ENCODE results near the gene ITGB3BP. TPM values are rescaled to one million over a fixed set of nuclear protein-coding genes. Genes with fewer than 3 reads are reported as not detected.

ITGB3BP gene
- polyA plus RNA-seq, 2 of the 4 experiments (the other 2 are of a cell fraction) = 31.6 to 45.8 TPM

- no peak overlapping the region for H3K4me3 ChIP-seq
- no peak overlapping the region for H3K27ac ChIP-seq
- ChIA-PET CTCF (no interaction called here), POLR2A (no interaction called here)
- no peaks in the 10 kb centered on the region for H3K4me1 ChIP-seq
- FAIRE-seq (no peak), ATAC-seq (no peak), DNase-seq (ENCODE audit: low read depth in 1 of 2, low spot score in 1 of 2) (no peak)
- no peak for TF ChIP-seq TFCP2L1 (CRISPR knock-in tag; IDR thresholded peaks at IDR 0.05)
- no peak for TF ChIP-seq ESRRA (IDR thresholded peaks at IDR 0.05; ENCODE audit: borderline replicate concordance, low read length)
- no peak for TF ChIP-seq HOXA7 (CRISPR knock-in tag; IDR thresholded peaks at IDR 0.05)
- H3K4me2 ChIP-seq = no peak overlapping the region
- H3K9me3 ChIP-seq = no peaks in the 10 kb centered on the region
Observed at GRCh38 chr1:63534406-63534805, 11.4 kb upstream of the ITGB3BP start.

- WGBS (ENCODE audit: missing lambda C conversion rate) = 92% methylated on average over 1 of the region's 1 CpG
- DNase-seq (ENCODE audit: low read depth in 1 of 2, low spot score in 1 of 2) (no peak), ATAC-seq (no peak), FAIRE-seq (no peak)
- H3K4me2 ChIP-seq = no peak overlapping the region
- no peaks in the 10 kb centered on the region for H3K9me3 ChIP-seq
- H3K4me3 ChIP-seq = no peak overlapping the region
- ChIA-PET CTCF (no interaction called here), POLR2A (no interaction called here)
- H3K27ac ChIP-seq = no peak overlapping the region
- no peaks in the 10 kb centered on the region for H3K4me1 ChIP-seq
- TF ChIP-seq KDM1A (IDR thresholded peaks at IDR 0.05; ENCODE audit: low read depth) (no peak), CHD4 (IDR thresholded peaks at IDR 0.05; ENCODE audit: borderline replicate concordance) (no peak), ZSCAN20 (CRISPR knock-in tag; IDR thresholded peaks at IDR 0.05) (no peak), ATOH8 (CRISPR knock-in tag; IDR thresholded peaks at IDR 0.05; ENCODE audit: low read depth) (no peak), EHMT2 (IDR thresholded peaks at IDR 0.05; ENCODE audit: low read depth) (no peak), EP300 (IDR thresholded peaks at IDR 0.05) (no peak), MAZ (IDR thresholded peaks at IDR 0.05; ENCODE audit: borderline replicate concordance, low read depth, low read length) (no peak), CTCF (IDR thresholded peaks at IDR 0.05) (no peak), CBX2 (IDR thresholded peaks at IDR 0.05; ENCODE audit: borderline replicate concordance, low read depth) (no peak), SMC3 (IDR thresholded peaks at IDR 0.05) (no peak), HMGXB4 (CRISPR knock-in tag; IDR thresholded peaks at IDR 0.05; ENCODE audit: borderline replicate concordance) (no peak), ELK1 (IDR thresholded peaks at IDR 0.05; ENCODE audit: low read depth, low read length) (no peak), REST (IDR thresholded peaks at IDR 0.05) (no peak), POLR2A (IDR thresholded peaks at IDR 0.05; ENCODE audit: low read length) (no peak), ESRRA (IDR thresholded peaks at IDR 0.05; ENCODE audit: borderline replicate concordance, low read length) (no peak), FOSL2 (IDR thresholded peaks at IDR 0.05) (no peak), FOSL2 (CRISPR knock-in tag; IDR thresholded peaks at IDR 0.05) (no peak), HOXB5 (CRISPR knock-in tag; IDR thresholded peaks at IDR 0.05) (no peak), PBX3 (IDR thresholded peaks at IDR 0.05) (no peak), MYC (IDR thresholded peaks at IDR 0.05; ENCODE audit: borderline replicate concordance, low read length) (no peak), NR3C1 (IDR thresholded peaks at IDR 0.05) (no peak)
Observed at GRCh38 chr1:63533931-63534330, 10.9 kb upstream of the ITGB3BP start.
